HG03095 (cell line): ENCODE results near the gene ETNK2.

ENCODE experiments used
- ATAC-seq: cut with Tn5 transposase; IDR thresholded peaks from one replicate; pipeline ENCODE4 v1.9.1; 2021; ENCODE audit warnings: moderate library complexity; ENCODE audit not compliant: unreplicated experiment

Gene ETNK2

DNA sequence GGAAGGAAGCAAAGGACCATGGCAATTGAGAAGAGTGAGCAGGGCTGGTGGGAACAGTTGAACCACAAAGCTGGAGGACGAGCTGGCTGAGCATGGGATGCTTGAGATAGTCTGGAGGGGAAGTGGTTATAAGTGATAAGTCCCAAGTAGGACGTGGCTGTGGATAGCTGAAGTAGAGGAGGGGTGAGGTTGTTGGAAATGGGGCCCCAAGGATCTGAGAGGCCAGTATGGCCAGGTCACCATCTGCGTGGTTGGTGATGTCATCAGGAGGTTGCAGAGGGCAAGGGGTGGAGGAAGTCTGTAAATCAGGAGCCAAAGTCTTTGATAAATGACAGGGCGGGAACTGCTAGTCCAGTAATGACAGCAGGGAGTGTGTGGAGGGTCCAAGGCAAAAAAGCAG is 25.3 kb upstream of the ETNK2 start:
- ATAC-seq: no peak

- no peak for ATAC-seq
These were observed 24.2 kb upstream of the ETNK2 start for GRCh38 chr1:204176049-204176448.

GRCh38 chr1:204174958-204175357 is 23.1 kb upstream of the ETNK2 start:
- ATAC-seq: no peak

DNA sequence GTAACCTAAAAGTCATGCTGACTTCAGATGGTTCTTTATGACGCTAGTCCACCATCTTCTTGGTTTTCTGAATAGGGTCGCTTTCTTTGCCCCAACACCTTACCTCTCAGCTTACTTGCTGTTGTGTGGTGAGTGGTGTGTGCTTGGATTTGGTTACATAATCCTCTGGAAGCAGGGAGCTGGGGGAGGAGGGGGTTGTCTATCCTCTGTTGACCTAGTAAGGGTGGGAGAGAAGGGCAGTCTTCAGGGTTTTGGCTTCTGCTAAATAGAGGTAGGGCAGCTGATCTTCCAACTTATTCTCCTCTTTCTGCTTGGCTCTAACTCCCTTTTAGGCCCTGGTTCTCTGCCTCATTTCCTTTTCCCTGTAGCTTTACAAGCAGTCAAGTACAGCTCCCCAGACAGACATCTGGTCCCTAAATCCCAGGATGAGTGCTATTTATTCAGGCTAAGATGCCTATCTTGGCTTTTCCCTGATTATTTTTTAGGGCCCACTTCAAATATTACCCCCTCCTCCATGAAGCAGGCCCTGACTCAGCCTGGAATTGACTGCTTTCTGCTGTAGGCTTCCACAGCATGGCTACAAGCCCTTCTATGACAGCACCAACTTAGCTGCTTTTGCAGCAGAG is 20.7 kb upstream of the ETNK2 start:
- ATAC-seq: no peak

DNA sequence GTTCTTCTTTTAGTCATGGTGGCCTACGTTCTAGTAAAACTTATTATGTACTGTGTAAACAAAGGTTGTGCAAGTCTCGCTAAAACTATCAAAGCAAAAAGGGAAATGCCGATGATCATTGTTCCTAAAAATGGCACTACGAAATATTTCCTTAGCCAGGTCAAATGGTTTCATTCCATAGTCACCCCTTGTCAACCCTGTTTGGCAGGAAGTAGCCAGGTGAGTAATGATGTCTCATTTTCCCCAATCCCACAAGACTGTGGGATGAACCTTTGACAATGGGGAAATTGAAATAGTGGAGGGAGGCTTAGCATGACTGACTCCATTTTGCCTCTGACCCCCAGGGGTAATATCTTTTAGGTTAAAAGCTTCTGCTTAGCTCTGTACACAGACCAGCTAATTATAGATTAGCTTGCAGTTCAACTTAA is 19.9 kb upstream of the ETNK2 start:
- ATAC-seq: no peak

DNA sequence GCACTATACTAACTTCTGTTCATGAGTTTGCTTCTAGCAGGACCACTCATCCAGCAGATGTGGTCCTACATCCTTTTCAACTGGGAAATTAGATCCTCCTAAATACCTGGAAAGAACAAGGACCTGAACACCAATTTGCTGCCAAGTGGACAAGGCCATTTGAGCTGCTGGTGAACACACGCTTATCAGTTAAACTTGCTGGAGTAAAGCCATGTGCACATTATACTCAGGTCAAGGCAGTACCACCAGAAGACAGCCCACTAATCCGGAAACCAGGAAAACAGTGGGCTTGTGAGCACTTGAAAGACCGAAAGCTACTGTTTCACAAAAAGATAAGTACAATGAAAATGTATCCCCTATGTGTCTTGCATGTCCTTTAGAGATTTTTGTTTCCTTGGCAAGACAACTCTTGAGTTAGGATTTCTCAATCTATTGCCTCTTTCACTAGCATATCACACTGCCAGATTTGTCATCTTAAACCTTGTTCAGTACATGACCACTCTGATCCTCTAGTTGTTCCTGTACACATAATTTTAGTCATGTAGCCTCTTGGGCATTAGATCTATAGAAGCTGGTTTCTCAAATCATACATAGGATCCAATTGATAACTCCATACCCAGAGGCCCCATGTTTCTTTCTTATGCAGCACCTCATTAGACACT is 18.8 kb upstream of the ETNK2 start:
- no peak for ATAC-seq

DNA sequence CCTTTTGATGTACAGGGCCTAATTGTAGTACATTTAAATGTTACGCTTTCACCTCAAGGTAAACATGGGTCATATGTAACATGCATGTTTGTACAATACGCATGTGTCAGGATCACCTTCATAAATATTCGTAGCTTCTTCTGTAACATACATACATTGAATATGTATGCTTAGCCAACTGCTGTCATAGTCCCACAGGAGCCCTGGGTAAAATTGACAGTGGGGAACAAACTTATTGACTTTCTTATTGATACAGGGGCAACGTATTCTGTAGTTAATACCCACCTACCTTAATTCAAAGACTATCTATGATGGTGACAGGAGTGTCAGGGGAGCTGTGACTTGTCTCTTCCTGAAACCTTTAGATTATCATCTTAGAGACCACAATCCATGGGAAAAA is 18.0 kb upstream of the ETNK2 start:
- ATAC-seq: no peak

DNA sequence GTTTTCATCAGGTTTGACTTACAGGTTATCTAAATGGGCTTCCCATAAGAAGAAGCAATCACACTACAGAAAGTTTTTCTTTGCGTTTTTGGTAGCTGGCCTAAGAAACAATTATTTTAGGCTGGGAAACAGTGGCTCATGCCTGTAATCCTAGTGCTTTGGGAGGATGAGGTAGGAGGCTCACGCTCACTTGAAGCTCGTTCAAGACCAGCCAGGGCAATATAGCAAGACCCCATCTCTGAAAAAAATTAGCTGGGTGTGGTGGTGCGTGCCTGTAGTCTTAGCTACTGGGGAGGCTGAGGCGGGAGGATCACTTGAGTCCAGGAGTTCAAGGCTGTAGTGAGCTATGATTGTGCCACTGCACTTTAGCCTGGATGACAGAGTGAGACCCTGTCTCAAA is 15.9 kb upstream of the ETNK2 start:
- no peak for ATAC-seq

DNA sequence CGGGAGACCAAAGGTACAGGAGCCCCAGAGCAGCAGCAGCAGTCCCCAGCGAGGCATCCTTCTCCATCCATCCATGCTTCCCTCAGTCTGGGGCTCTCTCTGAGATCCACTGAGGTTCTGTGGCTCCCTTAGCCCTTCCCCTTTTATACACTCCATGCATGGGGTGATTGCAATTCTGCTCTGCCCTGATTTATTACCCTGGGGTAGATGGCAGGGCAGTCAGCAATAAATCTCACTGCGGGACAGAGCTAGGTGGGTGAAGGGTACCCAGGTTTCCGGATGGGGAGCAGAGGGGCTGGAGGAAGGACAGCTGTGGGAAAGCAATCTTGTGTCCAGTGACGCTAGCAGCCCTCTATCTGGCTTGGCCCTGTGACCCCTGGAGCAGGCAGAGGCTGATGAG is 14.4 kb upstream of the ETNK2 start, which contains the start of gene REN:
Gene REN, minus strand, starts transcription at position 119 of the 400 bp plus-strand sequence. Its CDS starts 44 bp downstream, at position 75.
- no peak for ATAC-seq

- ATAC-seq: peak; percentile 68
These were observed 10.7 kb upstream of the ETNK2 start for GRCh38 chr1:204162494-204163074.

GRCh38 chr1:204161609-204162493 is 10.0 kb upstream of the ETNK2 start:
- ATAC-seq: no peak

DNA sequence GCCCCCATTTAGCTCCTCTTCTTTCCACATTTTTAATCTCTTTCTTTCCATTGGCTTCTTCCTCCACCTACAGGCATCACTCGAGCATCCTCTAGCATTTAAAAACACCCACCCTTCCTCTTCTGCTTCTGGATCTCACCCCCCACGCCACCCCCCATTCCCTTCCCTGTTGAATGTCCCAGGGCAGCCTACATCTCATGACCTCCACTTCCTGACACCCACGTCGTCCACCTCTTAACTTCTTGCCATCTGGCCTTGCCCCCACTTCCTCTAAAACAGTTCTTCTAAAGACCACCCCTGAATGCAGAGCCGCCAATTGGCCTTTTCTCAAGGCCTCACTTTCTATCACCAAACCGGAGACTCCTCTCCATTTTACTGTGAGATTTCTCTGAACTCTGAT is 6.1 kb upstream of the ETNK2 start:
- no peak for ATAC-seq

GRCh38 chr1:204155881-204156280 is 4.0 kb upstream of the ETNK2 start:
- no peak for ATAC-seq

DNA sequence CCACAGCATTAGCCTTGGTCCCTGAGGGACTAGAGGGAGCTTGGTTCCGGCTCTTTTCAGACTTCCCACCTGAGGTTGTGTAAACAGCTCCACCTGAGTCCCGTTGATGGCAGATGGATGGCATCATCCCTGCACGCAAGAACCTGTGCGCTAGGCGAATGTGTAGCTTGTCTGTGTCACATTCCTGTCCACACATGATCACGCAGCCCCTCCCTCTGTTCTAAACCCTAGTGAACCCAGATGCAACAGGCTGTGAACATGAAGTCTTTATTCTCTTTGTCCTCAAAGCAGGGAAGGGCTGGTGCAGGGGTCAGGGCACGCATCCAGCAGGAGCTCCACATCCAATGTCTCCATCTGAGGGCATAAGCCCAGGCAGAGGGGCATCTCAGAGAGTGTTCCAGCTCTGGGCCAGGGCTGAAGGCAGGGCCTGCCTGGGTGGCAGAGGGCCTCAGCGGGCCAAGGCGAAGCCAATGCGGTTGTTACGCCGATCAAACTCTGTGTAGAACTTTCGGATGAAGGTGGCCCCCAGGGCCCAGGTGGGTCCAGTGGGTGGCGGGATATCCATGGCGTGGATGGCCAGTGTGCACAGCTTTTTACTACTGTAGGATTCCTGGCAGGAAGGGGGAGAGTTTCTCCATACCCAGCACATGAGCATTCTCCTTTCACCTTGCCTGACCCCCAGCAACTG is 2.9 kb upstream of the ETNK2 start:
- no peak for ATAC-seq

- no peak for ATAC-seq
These were observed 1.8 kb upstream of the ETNK2 start for GRCh38 chr1:204153667-204154066.

DNA sequence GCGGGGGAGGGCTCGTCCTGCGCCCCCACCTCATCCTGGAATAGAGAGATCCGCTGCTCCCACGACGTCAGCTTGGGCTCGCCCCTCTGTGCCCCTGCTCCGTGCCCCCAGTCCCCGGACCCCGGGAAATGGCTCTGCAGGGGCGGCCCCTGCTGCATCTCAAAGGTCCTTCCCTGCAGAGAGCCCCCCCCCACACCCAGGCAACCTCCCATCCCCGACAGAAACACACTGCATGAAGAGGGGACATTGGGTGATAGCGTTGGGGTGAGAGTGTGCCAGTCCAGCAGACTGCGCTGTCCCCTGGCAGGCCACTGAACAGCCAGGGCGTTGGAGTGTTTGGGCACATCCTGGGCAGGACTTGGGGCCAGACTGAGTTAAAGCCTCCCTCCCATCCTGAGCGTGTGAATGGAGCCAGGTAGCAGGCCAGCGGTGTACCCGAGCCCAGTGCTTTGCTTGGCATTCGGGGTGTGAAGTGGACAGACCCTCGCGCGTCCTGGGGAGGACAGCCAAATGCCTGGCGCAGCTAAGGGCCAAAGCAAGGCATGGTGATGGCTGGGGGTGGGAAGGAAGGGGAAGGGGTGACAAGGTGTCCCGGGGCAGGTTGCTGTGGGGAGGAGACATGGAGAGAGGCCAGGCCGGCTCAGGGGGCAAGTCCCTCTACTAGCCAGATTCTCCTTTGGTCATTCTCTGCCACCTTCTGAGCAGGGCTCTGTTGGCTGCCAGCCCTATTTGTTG is 633 bp upstream of the ETNK2 start:
- no peak for ATAC-seq

- ATAC-seq: no peak
These were observed 917 bp downstream of the ETNK2 start for GRCh38 chr1:204150702-204151551.

DNA sequence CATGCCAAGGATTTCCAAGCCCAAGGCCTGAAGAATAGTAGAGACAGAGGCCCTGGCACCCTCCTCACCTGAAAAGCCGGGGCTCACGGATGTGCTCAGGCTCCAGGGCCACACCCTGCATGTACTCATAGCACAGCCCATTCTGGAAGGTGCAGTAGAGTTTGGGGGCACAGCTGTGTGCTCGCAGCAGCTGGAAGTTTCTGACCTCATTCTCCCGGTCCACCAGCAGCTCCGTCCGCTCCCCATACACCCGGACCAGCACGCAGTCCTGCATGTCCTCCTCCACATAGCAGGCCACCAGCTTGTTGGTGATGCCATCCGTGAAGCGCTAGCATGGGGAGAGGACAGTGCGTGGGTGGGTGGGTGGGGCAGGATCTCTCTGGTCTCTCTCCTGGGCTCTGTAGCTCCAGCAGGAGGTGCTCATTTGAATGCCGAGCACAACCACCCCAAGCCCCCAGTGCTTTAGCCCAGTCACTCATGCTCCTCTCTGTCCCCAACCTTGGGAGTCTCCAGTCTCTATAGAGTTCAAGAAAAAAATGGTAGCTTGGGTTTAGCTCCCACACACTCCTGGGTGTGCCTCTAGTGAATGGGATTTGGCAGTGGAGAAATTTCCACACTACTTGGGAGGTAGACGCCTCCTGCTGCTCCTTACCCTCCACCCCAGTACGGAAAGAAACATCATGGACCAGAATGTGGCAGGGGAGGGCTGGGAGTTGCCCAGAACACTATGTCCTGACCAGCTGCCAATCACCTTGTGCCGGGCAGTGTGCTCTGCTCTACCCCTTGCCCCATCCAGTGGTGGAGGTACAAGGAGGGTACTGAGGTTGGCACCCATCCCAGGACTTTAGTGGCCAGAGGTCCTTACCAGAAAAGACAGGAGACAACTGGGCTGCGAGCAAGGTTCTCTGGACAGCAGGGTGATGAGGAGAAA is 1.9 kb downstream of the ETNK2 start:
- ATAC-seq: no peak
